OCI-LY7 (cell line): ENCODE data around the gene SLC39A13.

ENCODE experiments used
- EZH2phosphoT487 ChIP-seq: fragments of 200-600 bp; sonication (generic); IDR thresholded peaks from 2 replicates; pipeline ENCODE4 v1.6.1; 2018; ENCODE audit warnings: low read depth, borderline replicate concordance, mild to moderate bottlenecking, mixed run types, antibody characterized with exemption, low read length, moderate library complexity, mixed read lengths
- TF ChIP-seq, protein P1 (sequence below): fragments of 200-600 bp; sonication (generic); conservative IDR thresholded peaks from 2 replicates; pipeline ENCODE4 v1.5.1; 2014; ENCODE audit warnings: mild to moderate bottlenecking, antibody characterized with exemption, low read length, moderate library complexity, mixed read lengths

- TF ChIP-seq, protein P1, sequence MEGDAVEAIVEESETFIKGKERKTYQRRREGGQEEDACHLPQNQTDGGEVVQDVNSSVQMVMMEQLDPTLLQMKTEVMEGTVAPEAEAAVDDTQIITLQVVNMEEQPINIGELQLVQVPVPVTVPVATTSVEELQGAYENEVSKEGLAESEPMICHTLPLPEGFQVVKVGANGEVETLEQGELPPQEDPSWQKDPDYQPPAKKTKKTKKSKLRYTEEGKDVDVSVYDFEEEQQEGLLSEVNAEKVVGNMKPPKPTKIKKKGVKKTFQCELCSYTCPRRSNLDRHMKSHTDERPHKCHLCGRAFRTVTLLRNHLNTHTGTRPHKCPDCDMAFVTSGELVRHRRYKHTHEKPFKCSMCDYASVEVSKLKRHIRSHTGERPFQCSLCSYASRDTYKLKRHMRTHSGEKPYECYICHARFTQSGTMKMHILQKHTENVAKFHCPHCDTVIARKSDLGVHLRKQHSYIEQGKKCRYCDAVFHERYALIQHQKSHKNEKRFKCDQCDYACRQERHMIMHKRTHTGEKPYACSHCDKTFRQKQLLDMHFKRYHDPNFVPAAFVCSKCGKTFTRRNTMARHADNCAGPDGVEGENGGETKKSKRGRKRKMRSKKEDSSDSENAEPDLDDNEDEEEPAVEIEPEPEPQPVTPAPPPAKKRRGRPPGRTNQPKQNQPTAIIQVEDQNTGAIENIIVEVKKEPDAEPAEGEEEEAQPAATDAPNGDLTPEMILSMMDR: no peak
- TF ChIP-seq EZH2phosphoT487: no peak
Measured at GRCh38 chr11:47453365-47453764, 45.0 kb downstream of the SLC39A13 start.
